H1 (cell line): ENCODE data around the gene ZNF618. TPM values are rescaled to one million over a fixed set of nuclear protein-coding genes. Genes with fewer than 3 reads are reported as not detected.

Source experiments
- CTCF ChIA-PET: fragments of 300-600 bp; sonication (Branson Sonifier 250); formaldehyde crosslinking; loops from one replicate; lab custom pipeline; 2021; ENCODE audit not compliant: partially characterized antibody; lab: Charles Lee
- POLR2A ChIA-PET: fragments of 300-600 bp; sonication (Branson Sonifier 250); formaldehyde crosslinking; loops from one replicate; lab custom pipeline; 2021; ENCODE audit warnings: inconsistent platforms; ENCODE audit not compliant: partially characterized antibody; lab: Charles Lee
- DNase-seq, 2 experiments: peaks; one replicate each; pipeline versions ENCODE4 v3.0.0 to v3.0.0-alpha.2; 2010 to 2022; ENCODE audit warnings: low spot score in 2 of 2, low read depth in 1 of 2, mixed read lengths in 1 of 2
- FAIRE-seq: peaks from 2 replicates; lab custom pipeline; 2011; peaks lifted over from hg19 to GRCh38; lab: Jason Lieb, UNC
- H2AFZ ChIP-seq: 2 replicates; pipeline ENCODE4 v1.8.1; 2012; ENCODE audit warnings: low read length, inconsistent platforms
- H2AK5ac ChIP-seq: 2 replicates; pipeline ENCODE4 v1.6.1; 2013; ENCODE audit warnings: low read depth, low read length
- H2BK120ac ChIP-seq: replicated peaks from 2 replicates; pipeline ENCODE3; 2013; ENCODE audit warnings: low read depth, low read length, inconsistent platforms
- H2BK12ac ChIP-seq: 2 replicates; pipeline ENCODE4 v1.6.1; 2013; ENCODE audit warnings: low read depth, low read length
- H2BK15ac ChIP-seq: 2 replicates; pipeline ENCODE4 v1.6.1; 2013; ENCODE audit warnings: low read length
- H2BK20ac ChIP-seq: 2 replicates; pipeline ENCODE4 v1.6.1; 2013; ENCODE audit warnings: low read length
- H2BK5ac ChIP-seq: 2 replicates; pipeline ENCODE4 v1.6.1; 2013; ENCODE audit warnings: low read depth, low read length
- H3K14ac ChIP-seq: 2 replicates; pipeline ENCODE4 v1.6.1; 2013; ENCODE audit warnings: inconsistent platforms; ENCODE audit not compliant: insufficient read length
- H3K18ac ChIP-seq: 2 replicates; pipeline ENCODE4 v1.6.1; 2013; ENCODE audit warnings: low read length; ENCODE audit errors: extremely low read depth
- H3K23ac ChIP-seq: 2 replicates; pipeline ENCODE4 v1.6.1; 2013; ENCODE audit warnings: inconsistent platforms; ENCODE audit not compliant: insufficient read length
- H3K23me2 ChIP-seq: 2 replicates; pipeline ENCODE4 v1.6.1; 2013; ENCODE audit warnings: low read depth, low read length
- H3K27ac ChIP-seq: 2 replicates; pipeline ENCODE4 v1.6.1; 2011; ENCODE audit warnings: low read depth, low read length, inconsistent platforms
- H3K27me3 ChIP-seq, 4 experiments: replicated peaks in 1 of 4; 1 replicate in 1 of 4; 2 replicates in 3 of 4; pipeline versions ENCODE4 v1.6.1 to v1.8.1; 2011 to 2013; ENCODE audit warnings: low read length in 3 of 4, mild to moderate bottlenecking in 3 of 4, inconsistent platforms in 2 of 4, mixed read lengths in 2 of 4, moderate library complexity in 1 of 4; ENCODE audit not compliant: control insufficient read depth in 3 of 4, insufficient read depth in 3 of 4; ENCODE audit errors: extremely low read depth in 1 of 4
- H3K36me3 ChIP-seq, 4 experiments: 2 replicates each; pipeline versions ENCODE4 v1.6.1 to v1.8.1; 2011 to 2013; ENCODE audit warnings: mild to moderate bottlenecking in 4 of 4, low read length in 3 of 4, moderate library complexity in 2 of 4, control low read depth in 1 of 4, inconsistent platforms in 1 of 4; ENCODE audit not compliant: insufficient read depth in 4 of 4, control insufficient read depth in 2 of 4
- H3K4ac ChIP-seq: replicated peaks from 2 replicates; pipeline ENCODE3; 2013; ENCODE audit warnings: low read length, low read depth, mixed read lengths, inconsistent platforms; ENCODE audit not compliant: insufficient read length
- H3K4me1 ChIP-seq, 4 experiments: replicated peaks in 1 of 4; 1 replicate in 1 of 4; 2 replicates in 3 of 4; pipeline versions ENCODE4 v1.6.1 to v1.8.1; 2011 to 2013; ENCODE audit warnings: low read length in 3 of 4, inconsistent platforms in 2 of 4, mixed read lengths in 1 of 4; ENCODE audit not compliant: insufficient read depth in 4 of 4, control insufficient read depth in 3 of 4
- H3K4me2 ChIP-seq, 2 experiments: 2 replicates each; pipeline versions ENCODE4 v1.6.1 to v1.8.1; 2011 to 2013; ENCODE audit warnings: low read depth in 2 of 2, low read length in 2 of 2, control low read depth in 1 of 2, inconsistent platforms in 1 of 2, mild to moderate bottlenecking in 1 of 2; ENCODE audit not compliant: insufficient read depth in 1 of 2
- H3K4me3 ChIP-seq, 4 experiments: fragments of 200-600, 300-600 bp in 1 of 4; sonication (generic), shearing (Covaris generic), sonication (Bioruptor Twin) in 1 of 4; 2 replicates each; pipeline versions ENCODE4 v1.5.1 to v1.8.1; 2011 to 2016; ENCODE audit warnings: low read length in 4 of 4, low read depth in 3 of 4, control low read depth in 2 of 4, inconsistent platforms in 2 of 4, mild to moderate bottlenecking in 2 of 4, mixed read lengths in 1 of 4, moderate library complexity in 1 of 4; ENCODE audit not compliant: insufficient read depth in 2 of 4; ENCODE audit errors: extremely low read depth in 1 of 4
- H3K56ac ChIP-seq: replicated peaks from 2 replicates; pipeline ENCODE3; 2013; ENCODE audit warnings: low read depth, mild to moderate bottlenecking, mixed read lengths, low read length, inconsistent platforms; ENCODE audit not compliant: insufficient read length
- H3K79me1 ChIP-seq: 2 replicates; pipeline ENCODE4 v1.6.1; 2013; ENCODE audit warnings: low read depth, low read length, control low read depth
- H3K79me2 ChIP-seq, 2 experiments: 2 replicates each; pipeline versions ENCODE4 v1.6.1 to v1.8.1; 2012 to 2013; ENCODE audit warnings: low read length in 2 of 2, mild to moderate bottlenecking in 2 of 2, inconsistent platforms in 1 of 2; ENCODE audit not compliant: insufficient read depth in 2 of 2, control insufficient read depth in 1 of 2
- H3K9ac ChIP-seq, 4 experiments: replicated peaks in 1 of 4; 1 replicate in 1 of 4; 2 replicates in 3 of 4; pipeline versions ENCODE4 v1.6.1 to v1.8.1; 2011 to 2013; ENCODE audit warnings: low read depth in 3 of 4, low read length in 3 of 4, control low read depth in 2 of 4, mild to moderate bottlenecking in 2 of 4, moderate library complexity in 2 of 4, inconsistent platforms in 1 of 4; ENCODE audit errors: extremely low read depth in 1 of 4
- H3K9me3 ChIP-seq, 2 experiments: 2 replicates each; pipeline versions ENCODE4 v1.6.1 to v1.8.1; 2012 to 2013; ENCODE audit warnings: mild to moderate bottlenecking in 2 of 2, moderate library complexity in 2 of 2, control low read depth in 1 of 2, inconsistent platforms in 1 of 2, low read depth in 1 of 2, low read length in 1 of 2, mixed read lengths in 1 of 2; ENCODE audit not compliant: insufficient read depth in 2 of 2
- H4K20me1 ChIP-seq, 2 experiments: replicated peaks in 1 of 2; 2 replicates each; pipeline versions ENCODE3 to v1.8.1; 2011 to 2013; ENCODE audit warnings: inconsistent platforms in 2 of 2, low read length in 2 of 2, mild to moderate bottlenecking in 1 of 2; ENCODE audit not compliant: insufficient read depth in 2 of 2, control insufficient read depth in 1 of 2
- H4K5ac ChIP-seq: 2 replicates; pipeline ENCODE4 v1.6.1; 2013; ENCODE audit warnings: low read length, low read depth, mixed read lengths, inconsistent platforms; ENCODE audit not compliant: insufficient read length
- H4K8ac ChIP-seq: 2 replicates; pipeline ENCODE4 v1.8.0; 2013; ENCODE audit warnings: mild to moderate bottlenecking, moderate library complexity, low read length, inconsistent platforms; ENCODE audit not compliant: insufficient read depth; ENCODE audit errors: extremely low read depth
- H4K91ac ChIP-seq: replicated peaks from 2 replicates; pipeline ENCODE3; 2013; ENCODE audit warnings: low read length, mixed read lengths, inconsistent platforms; ENCODE audit not compliant: insufficient read length
- WGBS, 2 experiments: shearing (Covaris generic) in 1 of 2; methylation state at CpG; one replicate each; pipeline versions ENCODE4 v1.1.6 to v1.1.7; 2013 to 2015; ENCODE audit warnings: low lambda C conversion rate in 2 of 2, mixed read lengths in 2 of 2, inconsistent platforms in 1 of 2, low coverage in 1 of 2, missing lambda C conversion rate in 1 of 2; ENCODE audit not compliant: insufficient replicate concordance in 2 of 2, insufficient coverage in 1 of 2, insufficient read length in 1 of 2; ENCODE audit errors: extremely low coverage in 1 of 2, missing lambda C conversion rate in 1 of 2; 5-methylcytosine and 5-hydroxymethylcytosine counted together
- polyA plus RNA-seq, 7 experiments: library from polyadenylated mRNA; depleted of rRNA in 3 of 7; stranded (reverse) in 5 of 7; unstranded in 2 of 7; fragments of >200 nt in 5 of 7; fragments of 200-250 nt in 2 of 7; gene quantifications; 1 replicate in 5 of 7; 2 replicates in 1 of 7; 4 replicates in 1 of 7; pipeline versions ENCODE4 v1.2.1 to v1.2.3, GENCODE V29; 2011 to 2013; ENCODE audit warnings: missing spikeins in 2 of 7, mixed read lengths in 2 of 7
- total RNA-seq: library from RNA; stranded (reverse); fragmentation: NEBNext Ultra II Directional; extraction: Animal tissue kit (Norgen Biotek cat#: 25700); gene quantifications from 2 replicates; pipeline ENCODE4 v1.2.1, GENCODE V29; 2021

ZNF618 gene
- total and polyA plus RNA-seq, 2 of the 8 experiments (the other 6 are each of a cell fraction or from before 2014, with no cell fraction given): 9.6 to 28.5 TPM

DNA sequence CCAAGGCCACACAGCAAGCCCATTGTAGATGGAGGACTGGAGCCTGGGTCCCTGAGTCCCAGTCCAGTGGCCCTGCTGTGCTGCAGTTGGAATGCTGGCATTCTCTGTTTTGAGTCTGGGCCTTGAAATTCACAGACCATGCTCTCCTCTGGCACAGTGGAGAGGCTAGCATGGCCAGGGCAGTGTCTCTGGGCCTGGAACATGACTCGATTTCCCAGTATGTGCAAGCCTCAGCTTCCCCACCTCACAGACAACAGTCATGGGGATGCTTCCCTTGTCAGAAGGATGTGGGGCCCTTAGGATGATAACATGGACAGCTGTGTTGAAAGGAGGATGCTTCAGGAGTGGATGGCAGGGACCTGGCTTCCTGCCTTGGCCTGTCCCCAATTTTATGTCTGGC lies 110.8 kb downstream of the ZNF618 start:
- Histone ChIP-seq H2BK12ac (no peak overlapping the region), H3K14ac (no peak overlapping the region), H3K4me3 (no peak overlapping the region), H3K18ac (no peak overlapping the region), H3K23ac (no peak overlapping the region), H3K56ac (no peak overlapping the region), H3K23me2 (no peaks in the 10 kb centered on the region; the same call in 1 of the 2 replicates), H3K79me1 (0 out of 2 replicates have a peak, but pooled peaks cover 3% of the 10 kb centered on the region), H2BK20ac (no peak overlapping the region), H3K27me3 (no peaks in the 10 kb centered on the region), H3K27ac (no peak overlapping the region), H3K36me3 (peaks cover 0 to 8% (median 6%) of the 10 kb centered on the region in 4 experiments; a peak in 3 of 8 replicates), H2BK15ac (no peak overlapping the region), H3K79me2 (no peaks in the 10 kb centered on the region), H2BK120ac (no peak overlapping the region), H3K4ac (no peak overlapping the region), H2AK5ac (no peak overlapping the region), H2AFZ (no peak overlapping the region), H2BK5ac (no peak overlapping the region; the same call in 1 of the 2 replicates), H4K8ac (no peak overlapping the region), H3K4me1 (no peaks in the 10 kb centered on the region; a peak in 1 of 7 replicates), H4K91ac (no peak overlapping the region), H3K9me3 (no peaks in the 10 kb centered on the region), H4K20me1 (no peaks in the 10 kb centered on the region), H3K9ac (no peak overlapping the region), H3K4me2 (no peak overlapping the region), H4K5ac (no peak overlapping the region)
- no peak for FAIRE-seq
- POLR2A ChIA-PET: no interaction called here
- no peak for DNase-seq
- CTCF ChIA-PET: interaction anchor here (1.1 to 9.0 kb wide), 5 partner anchors 12 to 249 kb away, joined by 3 to 55 read pairs (median 3); no protein-coding TSS in a partner anchor
- 89% methylated on average over 1 of the region's 1 CpG; no CpG with 5 or more reads in 1 of the 2 experiments for WGBS, 2 experiments
